SK-N-SH (cell line): ENCODE results near the gene AOAH. TPM values are rescaled to one million over a fixed set of nuclear protein-coding genes. Genes with fewer than 3 reads are reported as not detected.

Experiments
- CTCF ChIA-PET: fragments of 300-600, 350-600 bp; formaldehyde crosslinking; extraction: SDS; loops from one replicate; lab custom pipeline; 2021; lab: Yijun Ruan, JAX
- POLR2A ChIA-PET: fragments of 350-600 bp; sonication (Branson Sonifier 250); formaldehyde crosslinking; extraction: SDS; loops from one replicate; lab custom pipeline; 2020; ENCODE audit warnings: antibody characterized with exemption, inconsistent platforms; lab: Yijun Ruan, JAX
- DNase-seq: peaks from one replicate; pipeline ENCODE4 v3.0.0; 2012
- H2AFZ ChIP-seq: fragments of 200-600 bp; sonication (generic); 2 replicates; pipeline ENCODE4 v1.8.1; 2016; ENCODE audit warnings: antibody characterized with exemption, mild to moderate bottlenecking, low read depth
- H3F3A ChIP-seq: fragments of 200-600 bp; sonication (generic); replicated peaks from 2 replicates; pipeline ENCODE3; 2016; ENCODE audit warnings: antibody characterized with exemption, mild to moderate bottlenecking; ENCODE audit not compliant: insufficient read depth
- H3K27ac ChIP-seq, 2 experiments: fragments of 200-500 bp in 1 of 2; fragments of 200-600 bp in 1 of 2; sonication (Bioruptor generic) in 1 of 2; sonication (generic), shearing (Covaris generic) in 1 of 2; 2 replicates each; pipeline versions ENCODE4 v1.5.1 to v1.6.1; 2014 to 2016; ENCODE audit warnings: low read depth in 2 of 2, inconsistent platforms in 1 of 2, low read length in 1 of 2, mild to moderate bottlenecking in 1 of 2, mixed read lengths in 1 of 2
- H3K27me3 ChIP-seq: fragments of 200-600 bp; sonication (generic), shearing (Covaris generic); 2 replicates; pipeline ENCODE4 v1.6.1; 2016; ENCODE audit warnings: mixed run types; ENCODE audit not compliant: insufficient read depth
- H3K36me3 ChIP-seq, 2 experiments: fragments of 200-500 bp in 1 of 2; fragments of 200-600 bp in 1 of 2; sonication (Bioruptor generic) in 1 of 2; sonication (generic) in 1 of 2; replicated peaks in 1 of 2; 2 replicates each; pipeline versions ENCODE3 to v1.5.1; 2014 to 2016; ENCODE audit warnings: low read length in 1 of 2, mild to moderate bottlenecking in 1 of 2; ENCODE audit not compliant: insufficient read depth in 2 of 2, control insufficient read depth in 1 of 2
- H3K4me1 ChIP-seq, 2 experiments: fragments of 200-500 bp in 1 of 2; fragments of 200-600 bp in 1 of 2; sonication (Bioruptor generic) in 1 of 2; sonication (generic), shearing (Covaris generic) in 1 of 2; 2 replicates each; pipeline versions ENCODE4 v1.5.1 to v1.6.1; 2014 to 2016; ENCODE audit warnings: low read depth in 1 of 2, low read length in 1 of 2, mixed run types in 1 of 2; ENCODE audit not compliant: insufficient read depth in 2 of 2, control insufficient read depth in 1 of 2
- H3K4me2 ChIP-seq: fragments of 200-600 bp; sonication (generic), shearing (Covaris generic); 2 replicates; pipeline ENCODE4 v1.6.1; 2017; ENCODE audit warnings: mixed run types
- H3K4me3 ChIP-seq, 2 experiments: fragments of 200-500 bp in 1 of 2; fragments of 200-600 bp in 1 of 2; sonication (Bioruptor generic) in 1 of 2; sonication (generic), shearing (Covaris generic) in 1 of 2; 2 replicates each; pipeline versions ENCODE4 v1.5.1 to v1.8.1; 2014 to 2016; ENCODE audit warnings: low read depth in 2 of 2, inconsistent platforms in 1 of 2, low read length in 1 of 2, mild to moderate bottlenecking in 1 of 2, mixed read lengths in 1 of 2, moderate library complexity in 1 of 2
- H3K79me2 ChIP-seq: fragments of 200-600 bp; sonication (generic); 2 replicates; pipeline ENCODE4 v1.8.1; 2017; ENCODE audit warnings: mild to moderate bottlenecking; ENCODE audit not compliant: insufficient read depth
- H3K9ac ChIP-seq: fragments of 200-600 bp; sonication (generic); 2 replicates; pipeline ENCODE4 v1.6.1; 2017; ENCODE audit warnings: mixed run types
- H3K9me2 ChIP-seq: fragments of 200-600 bp; sonication (generic); 2 replicates; pipeline ENCODE4 v1.6.1; 2017; ENCODE audit warnings: mixed run types
- H3K9me3 ChIP-seq: fragments of 200-600 bp; sonication (generic); 2 replicates; pipeline ENCODE4 v1.6.1; 2017; ENCODE audit warnings: mixed run types, mild to moderate bottlenecking, moderate library complexity
- H4K20me1 ChIP-seq: fragments of 200-600 bp; sonication (generic); 2 replicates; pipeline ENCODE4 v1.6.1; 2017; ENCODE audit warnings: mild to moderate bottlenecking, mixed run types; ENCODE audit not compliant: insufficient read depth
- CHD2 ChIP-seq: fragments of 150-350 bp; IDR thresholded peaks from 2 replicates; pipeline ENCODE4 v1.6.1; 2018; ENCODE audit warnings: low read length; ENCODE audit not compliant: partially characterized antibody
- EP300 ChIP-seq, 2 experiments: IDR thresholded peaks; 2 replicates each; pipeline versions ENCODE4 v1.4.0 to v1.6.1; 2012; ENCODE audit warnings: borderline replicate concordance in 1 of 2, low read depth in 1 of 2, low read length in 1 of 2
- GABPA ChIP-seq: IDR thresholded peaks from 2 replicates; pipeline ENCODE4 v1.4.0; 2012; ENCODE audit warnings: low read depth, mild to moderate bottlenecking
- GATA2 ChIP-seq: sonication (generic); formaldehyde crosslinking; IDR thresholded peaks from 2 replicates; pipeline ENCODE4 v1.5.0; 2020; ENCODE audit warnings: mild to moderate bottlenecking, missing genetic modification reagents
- MXI1 ChIP-seq: IDR thresholded peaks from 2 replicates; pipeline ENCODE4 v1.6.1; 2012; ENCODE audit warnings: mild to moderate bottlenecking, low read depth, low read length, improper control_type of control experiment
- NRF1 ChIP-seq: IDR thresholded peaks from 2 replicates; pipeline ENCODE4 v1.6.1; 2012; ENCODE audit warnings: low read depth, mild to moderate bottlenecking, low read length
- POLR2AphosphoS5 ChIP-seq: IDR thresholded peaks from 2 replicates; pipeline ENCODE4 v1.6.1; 2012; ENCODE audit warnings: low read depth, low read length
- RAD21 ChIP-seq: IDR thresholded peaks from 2 replicates; pipeline ENCODE4 v1.6.1; 2012; ENCODE audit warnings: mild to moderate bottlenecking, low read length
- RCOR1 ChIP-seq: fragments of 150-350 bp; IDR thresholded peaks from 2 replicates; pipeline ENCODE4 v1.6.1; 2017; ENCODE audit warnings: antibody characterized with exemption, low read length
- RFX5 ChIP-seq: IDR thresholded peaks from 2 replicates; pipeline ENCODE4 v1.6.1; 2012; ENCODE audit warnings: mild to moderate bottlenecking, improper control_type of control experiment, low read length
- RXRA ChIP-seq: IDR thresholded peaks from 2 replicates; pipeline ENCODE4 v1.4.0; 2012; ENCODE audit warnings: low read depth, mild to moderate bottlenecking, borderline replicate concordance
- SIN3A ChIP-seq: IDR thresholded peaks from 2 replicates; pipeline ENCODE4 v1.6.1; 2012; ENCODE audit warnings: low read depth, mild to moderate bottlenecking, low read length, moderate library complexity, borderline replicate concordance
- TAF1 ChIP-seq: IDR thresholded peaks from 2 replicates; pipeline ENCODE4 v1.6.1; 2012; ENCODE audit warnings: low read depth, mild to moderate bottlenecking, low read length, moderate library complexity, borderline replicate concordance
- TEAD4 ChIP-seq: IDR thresholded peaks from 2 replicates; pipeline ENCODE4 v1.4.0; 2012; ENCODE audit warnings: mild to moderate bottlenecking, borderline replicate concordance; ENCODE audit not compliant: insufficient read depth
- WGBS: methylation state at CpG from one replicate; pipeline ENCODE4 v1.1.6; 2017; ENCODE audit warnings: low lambda C conversion rate; 5-methylcytosine and 5-hydroxymethylcytosine counted together
- polyA plus RNA-seq, 3 experiments: library from polyadenylated mRNA; depleted of rRNA; stranded (reverse); fragments of >200 nt; gene quantifications; 2 replicates each; pipeline ENCODE4 v1.2.3, GENCODE V29; 2012
- TF ChIP-seq, protein P1 (sequence below): fragments of 150-350 bp; IDR thresholded peaks from 2 replicates; pipeline ENCODE4 v1.6.1; 2017; ENCODE audit warnings: antibody characterized with exemption, low read length, low read depth, borderline replicate concordance
- TF ChIP-seq, protein P2 (sequence below): fragments of 150-350 bp; IDR thresholded peaks from 2 replicates; pipeline ENCODE4 v1.6.1; 2016; ENCODE audit warnings: mild to moderate bottlenecking, low read depth, low read length
- TF ChIP-seq, protein P3 (sequence below): IDR thresholded peaks from 2 replicates; pipeline ENCODE4 v1.4.0; 2012; ENCODE audit warnings: low read depth, borderline replicate concordance
- TF ChIP-seq, protein P4 (sequence below): IDR thresholded peaks from 2 replicates; pipeline ENCODE4 v1.4.0; 2012; ENCODE audit warnings: low read depth
- TF ChIP-seq, protein P5 (sequence below): IDR thresholded peaks from 2 replicates; pipeline ENCODE4 v1.6.1; 2012; ENCODE audit warnings: mild to moderate bottlenecking, low read depth, low read length, moderate library complexity

AOAH gene
- polyA plus RNA-seq, 1 of the 3 experiments (the other 2 are of a cell fraction) = not detected

DNA sequence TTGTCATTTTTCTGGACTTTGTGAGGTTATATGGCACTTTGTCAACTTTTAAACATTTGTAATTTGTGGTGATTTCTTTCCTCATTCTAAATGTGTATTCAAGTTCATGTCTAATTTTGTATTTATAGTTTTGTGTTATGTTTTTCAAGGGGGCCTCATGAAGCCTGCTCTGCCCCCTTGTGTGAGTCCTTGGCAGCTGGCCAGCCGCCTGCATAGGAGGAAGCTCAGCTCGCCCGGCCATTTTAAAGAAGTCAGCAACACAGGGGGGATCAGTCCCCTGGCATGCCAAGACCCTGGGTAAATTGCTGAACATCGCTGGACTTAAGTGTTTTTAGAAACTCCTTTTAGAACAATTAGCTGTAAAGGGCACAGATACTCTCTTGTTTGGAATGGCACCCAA lies 211.7 kb downstream of the AOAH start:
- Histone ChIP-seq H3K9me3 (no peaks in the 10 kb centered on the region), H3K27me3 (no peaks in the 10 kb centered on the region), H3K4me2 (no peak overlapping the region), H3K4me3 (no peak overlapping the region), H3K36me3 (no peaks in the 10 kb centered on the region), H3K9me2 (no peaks in the 10 kb centered on the region), H3K27ac (no peak overlapping the region), H4K20me1 (no peaks in the 10 kb centered on the region), H3K4me1 (peaks cover 0 to 15% of the 10 kb centered on the region in 2 experiments; a peak in 1 of 4 replicates), H2AFZ (no peak overlapping the region), H3F3A (no peaks in the 10 kb centered on the region), H3K9ac (no peak overlapping the region), H3K79me2 (no peaks in the 10 kb centered on the region)
- 89% methylated on average over 4 of the region's 4 CpGs for WGBS
- peak; percentile 45 for DNase-seq
- ChIA-PET CTCF (interaction anchor here (1.1 to 2.9 kb wide), 4 partner anchors 25 to 689 kb away, joined by 3 to 10 read pairs (median 6); no protein-coding TSS in a partner anchor), POLR2A (no interaction called here)
- TF ChIP-seq RAD21 (no peak), NRF1 (no peak), CHD2 (no peak), RXRA (no peak), POLR2AphosphoS5 (no peak), GATA2 (CRISPR knock-in tag) (no peak), RCOR1 (no peak), GABPA (no peak), TEAD4 (no peak)
- TF ChIP-seq, protein P1, sequence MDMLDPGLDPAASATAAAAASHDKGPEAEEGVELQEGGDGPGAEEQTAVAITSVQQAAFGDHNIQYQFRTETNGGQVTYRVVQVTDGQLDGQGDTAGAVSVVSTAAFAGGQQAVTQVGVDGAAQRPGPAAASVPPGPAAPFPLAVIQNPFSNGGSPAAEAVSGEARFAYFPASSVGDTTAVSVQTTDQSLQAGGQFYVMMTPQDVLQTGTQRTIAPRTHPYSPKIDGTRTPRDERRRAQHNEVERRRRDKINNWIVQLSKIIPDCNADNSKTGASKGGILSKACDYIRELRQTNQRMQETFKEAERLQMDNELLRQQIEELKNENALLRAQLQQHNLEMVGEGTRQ = no peak
- TF ChIP-seq, protein P2, sequence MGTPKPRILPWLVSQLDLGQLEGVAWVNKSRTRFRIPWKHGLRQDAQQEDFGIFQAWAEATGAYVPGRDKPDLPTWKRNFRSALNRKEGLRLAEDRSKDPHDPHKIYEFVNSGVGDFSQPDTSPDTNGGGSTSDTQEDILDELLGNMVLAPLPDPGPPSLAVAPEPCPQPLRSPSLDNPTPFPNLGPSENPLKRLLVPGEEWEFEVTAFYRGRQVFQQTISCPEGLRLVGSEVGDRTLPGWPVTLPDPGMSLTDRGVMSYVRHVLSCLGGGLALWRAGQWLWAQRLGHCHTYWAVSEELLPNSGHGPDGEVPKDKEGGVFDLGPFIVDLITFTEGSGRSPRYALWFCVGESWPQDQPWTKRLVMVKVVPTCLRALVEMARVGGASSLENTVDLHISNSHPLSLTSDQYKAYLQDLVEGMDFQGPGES = no peak
- TF ChIP-seq, protein P3, sequence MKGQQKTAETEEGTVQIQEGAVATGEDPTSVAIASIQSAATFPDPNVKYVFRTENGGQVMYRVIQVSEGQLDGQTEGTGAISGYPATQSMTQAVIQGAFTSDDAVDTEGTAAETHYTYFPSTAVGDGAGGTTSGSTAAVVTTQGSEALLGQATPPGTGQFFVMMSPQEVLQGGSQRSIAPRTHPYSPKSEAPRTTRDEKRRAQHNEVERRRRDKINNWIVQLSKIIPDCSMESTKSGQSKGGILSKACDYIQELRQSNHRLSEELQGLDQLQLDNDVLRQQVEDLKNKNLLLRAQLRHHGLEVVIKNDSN = no peak
- TF ChIP-seq, protein P4, sequence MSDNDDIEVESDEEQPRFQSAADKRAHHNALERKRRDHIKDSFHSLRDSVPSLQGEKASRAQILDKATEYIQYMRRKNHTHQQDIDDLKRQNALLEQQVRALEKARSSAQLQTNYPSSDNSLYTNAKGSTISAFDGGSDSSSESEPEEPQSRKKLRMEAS = no peak

DNA sequence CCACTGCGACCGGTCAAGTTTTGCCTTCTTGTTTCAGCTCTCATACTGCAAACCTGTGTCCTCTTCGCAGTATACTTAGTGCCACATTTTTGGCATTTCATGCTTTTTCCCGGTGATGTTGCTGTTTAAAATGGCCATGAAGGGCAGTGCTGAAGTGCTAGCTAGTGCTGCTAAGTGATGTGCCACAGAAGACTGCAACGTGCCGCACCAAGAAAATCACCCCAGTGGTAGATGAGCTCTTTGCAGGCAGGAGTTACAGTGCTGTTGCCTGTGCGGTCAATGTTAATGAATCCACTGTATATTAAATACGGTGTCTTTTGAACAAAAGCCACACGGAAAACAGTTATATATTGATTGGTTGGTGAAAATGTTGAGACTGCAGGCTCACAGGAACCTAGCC lies 214.3 kb downstream of the AOAH start:
- H3K4me1 ChIP-seq = peaks cover 0 to 18% of the 10 kb centered on the region in 2 experiments; a peak in 1 of 4 replicates
- H3K9me3 ChIP-seq = no peaks in the 10 kb centered on the region
- no peaks in the 10 kb centered on the region for H3K79me2 ChIP-seq
- no peak overlapping the region for H3K4me3 ChIP-seq
- no peak overlapping the region for H3K9ac ChIP-seq
- ChIA-PET CTCF (interaction anchor here (0.9 to 4.1 kb wide), 7 partner anchors 11 to 760 kb away, joined by 3 to 25 read pairs (median 3); no protein-coding TSS in a partner anchor), POLR2A (no interaction called here)
- H3K36me3 ChIP-seq = no peaks in the 10 kb centered on the region
- no peaks in the 10 kb centered on the region for H3K9me2 ChIP-seq
- H3K27me3 ChIP-seq = no peaks in the 10 kb centered on the region
- no peak overlapping the region for H2AFZ ChIP-seq
- H3F3A ChIP-seq = no peaks in the 10 kb centered on the region
- no peaks in the 10 kb centered on the region for H4K20me1 ChIP-seq
- no peak overlapping the region for H3K4me2 ChIP-seq
- no peak for DNase-seq
- 93% methylated on average over 9 of the region's 9 CpGs for WGBS
- no peak overlapping the region for H3K27ac ChIP-seq
- TF ChIP-seq, protein P5, sequence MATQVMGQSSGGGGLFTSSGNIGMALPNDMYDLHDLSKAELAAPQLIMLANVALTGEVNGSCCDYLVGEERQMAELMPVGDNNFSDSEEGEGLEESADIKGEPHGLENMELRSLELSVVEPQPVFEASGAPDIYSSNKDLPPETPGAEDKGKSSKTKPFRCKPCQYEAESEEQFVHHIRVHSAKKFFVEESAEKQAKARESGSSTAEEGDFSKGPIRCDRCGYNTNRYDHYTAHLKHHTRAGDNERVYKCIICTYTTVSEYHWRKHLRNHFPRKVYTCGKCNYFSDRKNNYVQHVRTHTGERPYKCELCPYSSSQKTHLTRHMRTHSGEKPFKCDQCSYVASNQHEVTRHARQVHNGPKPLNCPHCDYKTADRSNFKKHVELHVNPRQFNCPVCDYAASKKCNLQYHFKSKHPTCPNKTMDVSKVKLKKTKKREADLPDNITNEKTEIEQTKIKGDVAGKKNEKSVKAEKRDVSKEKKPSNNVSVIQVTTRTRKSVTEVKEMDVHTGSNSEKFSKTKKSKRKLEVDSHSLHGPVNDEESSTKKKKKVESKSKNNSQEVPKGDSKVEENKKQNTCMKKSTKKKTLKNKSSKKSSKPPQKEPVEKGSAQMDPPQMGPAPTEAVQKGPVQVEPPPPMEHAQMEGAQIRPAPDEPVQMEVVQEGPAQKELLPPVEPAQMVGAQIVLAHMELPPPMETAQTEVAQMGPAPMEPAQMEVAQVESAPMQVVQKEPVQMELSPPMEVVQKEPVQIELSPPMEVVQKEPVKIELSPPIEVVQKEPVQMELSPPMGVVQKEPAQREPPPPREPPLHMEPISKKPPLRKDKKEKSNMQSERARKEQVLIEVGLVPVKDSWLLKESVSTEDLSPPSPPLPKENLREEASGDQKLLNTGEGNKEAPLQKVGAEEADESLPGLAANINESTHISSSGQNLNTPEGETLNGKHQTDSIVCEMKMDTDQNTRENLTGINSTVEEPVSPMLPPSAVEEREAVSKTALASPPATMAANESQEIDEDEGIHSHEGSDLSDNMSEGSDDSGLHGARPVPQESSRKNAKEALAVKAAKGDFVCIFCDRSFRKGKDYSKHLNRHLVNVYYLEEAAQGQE = no peak
- TF ChIP-seq MXI1 (no peak), TAF1 (no peak), EP300 (IDR thresholded peaks at IDR 0.05; ENCODE audit: borderline replicate concordance in 1 of 2, low read depth in 1 of 2, low read length in 1 of 2) (no peak), RFX5 (no peak), SIN3A (no peak), GABPA (no peak)
- TF ChIP-seq, protein P1 = no peak
